Activated naive CD8-positive, alpha-beta T cell treated with anti-CD3 and anti-CD28 coated beads, Interleukin-2, amount 50 U/mL, for 24 hours (primary cell): ENCODE data around the gene RSPH9.

Experiments
- ATAC-seq: fragments of 150-1000 bp; cut with Tn5 transposase; one replicate; pipeline ENCODE4 v1.10.0; 2021
- DNase-seq: peaks from one replicate; pipeline ENCODE4 v3.0.0; 2021
- H3K27ac Mint-ChIP-seq: one replicate; pipeline ENCODE4 v1.8.0; 2021; ENCODE audit warnings: mild to moderate bottlenecking, mixed read lengths
- H3K27me3 Mint-ChIP-seq: one replicate; pipeline ENCODE4 v1.8.0; 2021; ENCODE audit warnings: mixed read lengths
- H3K36me3 Mint-ChIP-seq: one replicate; pipeline ENCODE4 v1.8.0; 2021; ENCODE audit warnings: low read depth, mixed read lengths
- H3K4me1 Mint-ChIP-seq: one replicate; pipeline ENCODE4 v1.8.0; 2021; ENCODE audit warnings: mixed read lengths
- H3K4me3 Mint-ChIP-seq: one replicate; pipeline ENCODE4 v1.8.0; 2021; ENCODE audit warnings: mild to moderate bottlenecking, moderate library complexity, mixed read lengths
- H3K9me3 Mint-ChIP-seq: one replicate; pipeline ENCODE4 v1.8.0; 2021; ENCODE audit warnings: mixed read lengths

Gene RSPH9

DNA sequence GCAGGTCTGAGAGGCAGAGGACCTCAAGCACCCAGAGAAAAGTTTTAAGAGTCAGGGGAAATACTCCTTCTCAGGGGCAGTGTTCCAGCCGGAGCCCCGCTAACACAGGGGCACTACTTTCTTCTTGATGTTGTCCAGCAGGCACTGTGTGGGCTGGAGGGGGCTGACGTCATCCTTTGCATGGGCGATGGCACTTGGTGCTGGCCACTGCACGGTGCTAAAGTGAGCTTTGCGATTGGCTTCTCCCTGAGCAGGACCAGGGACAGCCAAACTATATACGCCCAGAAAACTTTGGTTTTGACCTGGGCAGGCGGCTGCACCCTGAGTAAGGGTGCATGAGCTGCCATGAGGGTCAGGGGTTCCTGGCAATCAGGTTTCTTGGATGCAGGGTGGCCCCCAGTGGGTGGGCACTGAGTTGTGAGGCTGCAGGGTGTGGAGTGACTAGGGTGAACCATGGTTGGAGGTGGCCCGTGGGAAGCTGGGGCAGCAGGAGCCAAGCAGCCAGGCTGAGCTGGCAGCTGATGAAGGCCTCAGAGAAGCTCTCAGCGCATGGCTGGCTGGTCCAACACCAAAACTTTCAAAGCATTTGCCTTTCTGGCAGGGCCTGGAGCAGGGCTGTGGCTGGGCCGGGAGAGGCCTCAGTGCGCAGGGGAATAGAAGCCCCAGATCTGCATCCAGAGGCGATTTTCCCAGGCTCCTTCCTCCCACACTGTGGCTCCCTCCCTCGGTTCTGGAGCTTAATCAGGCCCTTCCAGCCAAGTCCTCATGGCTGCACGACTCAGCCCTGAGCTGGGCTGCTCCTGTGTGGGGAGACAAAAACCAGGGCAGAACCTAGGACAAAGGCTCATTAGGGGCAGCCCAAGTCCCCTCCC, 24.4 kb downstream of the RSPH9 start:
- ATAC-seq (peak; percentile 4), DNase-seq (no peak)
- Mint-ChIP-seq H3K27ac (peak overlapping the region; percentile 84), H3K27me3 (no peaks in the 10 kb centered on the region), H3K36me3 (peaks cover 12% of the 10 kb centered on the region), H3K4me1 (peaks cover 36% of the 10 kb centered on the region), H3K9me3 (no peaks in the 10 kb centered on the region), H3K4me3 (no peak overlapping the region)

DNA sequence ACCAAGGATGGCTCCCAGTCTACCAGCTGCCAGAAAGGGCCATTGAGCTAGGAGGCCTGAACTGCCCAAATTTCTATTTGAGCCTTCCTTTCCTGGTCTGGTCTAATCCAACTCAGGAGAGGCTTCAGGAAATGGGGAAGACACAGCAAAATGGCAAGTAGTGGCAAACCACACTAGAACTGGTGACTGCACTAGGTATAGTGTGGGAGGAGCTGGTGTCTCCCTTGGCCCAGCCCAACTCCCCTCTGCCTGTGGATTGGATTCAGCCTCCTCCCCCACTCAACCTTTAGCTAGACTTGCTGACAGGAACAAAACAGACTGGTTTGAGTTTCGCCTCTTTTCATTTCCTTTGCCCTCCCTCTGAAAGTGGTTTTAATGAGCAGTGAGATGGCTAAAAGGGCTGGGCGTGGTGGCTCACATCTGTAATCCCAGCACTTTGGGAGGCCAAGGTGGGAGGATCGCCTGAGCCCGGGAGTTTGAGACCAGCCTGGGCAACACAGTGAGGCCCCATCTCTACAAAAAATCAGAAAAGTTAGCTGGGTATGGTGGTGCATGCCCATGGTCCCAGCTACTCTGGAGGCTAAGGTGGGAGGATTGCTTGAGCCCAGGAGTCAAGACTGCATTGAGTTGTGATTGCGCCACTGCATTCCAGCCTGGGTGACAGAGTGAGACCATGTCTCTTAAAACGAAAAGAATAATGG, 25.2 kb downstream of the RSPH9 start:
- Mint-ChIP-seq H3K36me3 (peaks cover 20% of the 10 kb centered on the region), H3K27me3 (no peaks in the 10 kb centered on the region), H3K4me3 (no peak overlapping the region), H3K27ac (peak overlapping the region; percentile 84), H3K4me1 (peaks cover 36% of the 10 kb centered on the region), H3K9me3 (no peaks in the 10 kb centered on the region)
- DNase-seq (peak; percentile 47), ATAC-seq (peak; percentile 81)

DNA sequence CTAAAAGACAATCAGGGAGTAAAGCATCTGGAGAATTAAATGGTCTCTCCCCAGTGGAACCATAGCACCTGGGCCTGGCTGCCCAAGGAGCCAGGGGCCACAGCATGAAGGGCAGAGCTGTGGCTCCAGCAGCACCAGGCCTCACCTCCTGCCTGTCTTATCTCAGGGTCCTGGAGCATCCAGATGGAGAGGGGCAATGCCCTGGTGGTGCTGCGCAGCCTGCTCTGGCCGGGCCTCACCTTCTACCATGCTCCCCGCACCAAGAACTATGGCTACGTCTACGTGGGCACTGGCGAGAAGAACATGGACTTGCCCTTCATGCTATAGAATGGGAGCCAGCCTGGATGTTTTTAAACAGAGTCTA, 25.8 kb downstream of the RSPH9 start:
- H3K9me3 Mint-ChIP-seq, result no peaks in the 10 kb centered on the region
- DNase-seq, result no peak
- peaks cover 36% of the 10 kb centered on the region for H3K4me1 Mint-ChIP-seq
- peaks cover 21% of the 10 kb centered on the region for H3K36me3 Mint-ChIP-seq
- H3K27me3 Mint-ChIP-seq, result no peaks in the 10 kb centered on the region
- ATAC-seq, result no peak
- peak overlapping the region; percentile 84 for H3K27ac Mint-ChIP-seq
- H3K4me3 Mint-ChIP-seq, result no peak overlapping the region

DNA sequence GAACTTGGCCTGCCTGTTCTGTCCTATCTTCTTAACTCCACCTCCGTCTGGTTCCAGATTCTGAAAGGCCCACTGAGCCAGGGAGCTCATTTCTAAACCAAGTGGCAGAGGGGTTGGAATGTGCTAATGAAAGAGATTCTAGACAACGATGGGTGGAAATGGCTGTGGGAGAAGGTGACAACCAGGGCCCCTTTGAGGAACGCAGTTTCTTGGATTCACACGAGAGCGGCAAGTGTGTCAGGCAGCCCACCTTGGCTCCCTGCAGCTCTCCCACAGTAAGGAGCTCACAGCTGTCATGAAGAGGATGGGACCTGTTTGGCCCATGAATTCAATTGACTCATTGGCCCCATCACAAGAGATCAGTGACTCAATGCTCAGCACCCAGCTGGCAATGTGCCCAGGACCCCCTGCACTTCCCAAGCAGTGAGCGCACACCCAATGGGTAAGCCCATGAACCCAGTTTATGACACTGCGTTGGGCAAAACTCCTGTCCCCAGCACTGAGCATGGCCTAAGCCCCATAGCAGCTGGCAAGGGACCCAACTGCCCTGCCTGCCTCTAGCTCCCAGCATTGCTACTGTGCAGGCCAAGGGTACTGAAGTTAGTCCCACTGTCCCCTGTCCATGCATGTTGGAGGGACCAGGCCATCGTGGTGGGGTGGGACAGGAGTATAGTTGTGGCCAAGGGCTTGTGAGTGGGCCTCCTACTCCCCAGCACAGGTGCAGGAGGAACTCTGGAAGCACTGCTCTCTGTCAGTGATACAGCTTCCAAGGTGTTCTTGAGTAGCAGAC, 26.4 kb downstream of the RSPH9 start:
- ATAC-seq (no peak), DNase-seq (no peak)
- H3K4me1 Mint-ChIP-seq, result peaks cover 36% of the 10 kb centered on the region
- no peak overlapping the region for H3K4me3 Mint-ChIP-seq
- H3K27ac Mint-ChIP-seq, result peak overlapping the region; percentile 84
- H3K36me3 Mint-ChIP-seq, result peaks cover 21% of the 10 kb centered on the region
- H3K9me3 Mint-ChIP-seq, result no peaks in the 10 kb centered on the region
- H3K27me3 Mint-ChIP-seq, result no peaks in the 10 kb centered on the region

DNA sequence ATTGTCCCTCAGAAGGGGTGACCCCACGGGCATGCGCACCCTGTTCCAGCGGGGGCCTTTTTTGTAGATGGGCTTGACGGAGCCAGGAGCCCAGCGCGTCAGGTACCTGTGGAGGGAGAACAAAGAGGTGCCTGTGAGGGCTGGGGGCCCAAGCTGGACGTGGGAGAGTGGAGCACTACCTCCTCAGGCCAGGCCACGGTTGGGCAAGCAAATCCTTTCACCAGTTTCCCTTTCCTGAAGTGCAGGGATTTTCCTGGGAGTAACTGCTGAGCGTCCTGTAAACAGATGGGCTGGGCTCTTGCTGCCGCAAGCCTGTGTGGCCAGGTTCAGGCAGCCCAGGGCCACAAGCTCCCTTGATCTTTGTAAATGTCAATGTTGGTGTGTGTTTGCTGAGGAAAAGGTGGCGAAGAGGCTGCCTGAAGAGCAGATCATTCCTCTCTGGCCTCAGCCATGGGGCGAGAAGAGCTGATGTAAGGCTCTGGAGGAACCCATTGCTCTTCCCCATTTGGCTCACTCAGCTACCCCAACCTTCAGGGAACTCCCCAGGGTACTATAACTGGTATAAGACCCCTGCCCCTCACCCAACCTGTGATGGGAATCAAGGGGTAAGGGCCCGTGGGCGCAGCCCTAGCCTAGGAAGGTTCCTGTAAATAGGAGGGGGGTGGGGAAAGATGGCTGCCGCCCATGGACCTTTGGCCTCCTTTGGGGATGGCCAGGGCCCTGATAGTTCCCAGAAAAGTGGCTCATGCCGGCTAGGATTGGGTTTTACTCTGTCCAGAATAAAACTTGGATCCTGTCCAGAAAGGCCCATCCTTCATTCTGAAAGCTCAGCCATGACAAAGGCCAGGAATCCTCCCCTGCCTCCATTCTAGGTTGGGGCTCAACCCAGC, 27.2 kb downstream of the RSPH9 start:
- DNase-seq, result no peak
- Mint-ChIP-seq H3K4me3 (no peak overlapping the region), H3K36me3 (peaks cover 21% of the 10 kb centered on the region), H3K27me3 (no peaks in the 10 kb centered on the region), H3K4me1 (peaks cover 34% of the 10 kb centered on the region), H3K9me3 (no peaks in the 10 kb centered on the region), H3K27ac (no peak overlapping the region)
- no peak for ATAC-seq

DNA sequence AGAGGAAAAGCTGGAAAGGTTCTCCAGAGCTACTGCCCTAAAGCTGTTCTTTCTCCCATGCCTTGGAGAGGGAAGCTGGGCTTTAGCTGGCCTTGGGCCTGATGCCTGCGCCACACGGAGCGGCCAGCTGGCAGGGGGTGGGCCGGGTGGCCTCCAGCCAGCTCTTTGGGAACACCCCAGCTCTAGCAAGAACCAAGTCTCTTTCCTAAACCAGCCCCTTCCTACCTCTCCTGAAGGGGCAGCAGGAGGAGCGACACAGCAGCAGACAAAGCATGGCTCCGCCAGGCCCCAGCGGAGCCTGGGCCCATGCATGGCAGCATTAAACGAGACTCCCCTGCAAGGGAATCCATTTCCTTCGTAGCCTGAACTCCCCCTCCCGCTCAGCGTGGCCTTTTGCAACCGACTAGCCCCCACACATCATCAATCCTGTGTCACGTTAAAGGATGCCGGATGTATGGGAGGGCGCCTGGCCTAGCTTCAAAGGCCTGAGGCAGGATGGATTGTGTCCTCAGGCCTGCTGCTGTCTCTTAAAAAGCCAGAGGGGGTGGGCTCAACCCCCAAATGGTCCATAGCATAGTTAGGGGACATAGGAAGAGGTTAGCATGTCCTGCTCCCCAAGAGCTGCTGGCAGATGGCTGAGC, 28.7 kb downstream of the RSPH9 start:
- Mint-ChIP-seq H3K9me3 (no peaks in the 10 kb centered on the region), H3K27ac (no peak overlapping the region), H3K27me3 (no peaks in the 10 kb centered on the region), H3K4me3 (no peak overlapping the region), H3K4me1 (peaks cover 21% of the 10 kb centered on the region), H3K36me3 (peaks cover 30% of the 10 kb centered on the region)
- ATAC-seq (no peak), DNase-seq (no peak)

DNA sequence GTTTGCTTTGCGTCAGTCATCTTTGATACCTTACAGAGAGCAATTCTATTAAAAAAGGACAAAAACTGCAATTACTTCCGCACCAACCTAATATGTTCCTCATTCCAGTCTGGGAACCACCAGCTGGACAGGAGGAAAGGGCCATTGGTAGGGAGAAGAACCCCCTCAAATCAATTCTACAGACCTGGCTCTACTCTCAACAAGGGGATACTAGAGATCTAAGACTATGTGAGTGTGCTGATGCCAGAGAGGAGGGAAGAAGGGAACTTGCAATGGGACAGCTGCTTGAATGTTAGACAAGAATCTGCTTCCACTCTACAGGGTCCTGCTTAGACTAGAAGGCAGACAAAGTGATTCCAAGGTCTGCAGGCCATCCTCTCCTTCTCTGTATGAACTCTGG, 29.5 kb downstream of the RSPH9 start:
- DNase-seq (no peak), ATAC-seq (no peak)
- H3K36me3 Mint-ChIP-seq, result peaks cover 30% of the 10 kb centered on the region
- H3K27ac Mint-ChIP-seq, result no peak overlapping the region
- no peak overlapping the region for H3K4me3 Mint-ChIP-seq
- H3K27me3 Mint-ChIP-seq, result no peaks in the 10 kb centered on the region
- H3K4me1 Mint-ChIP-seq, result peaks cover 14% of the 10 kb centered on the region
- H3K9me3 Mint-ChIP-seq, result no peaks in the 10 kb centered on the region

DNA sequence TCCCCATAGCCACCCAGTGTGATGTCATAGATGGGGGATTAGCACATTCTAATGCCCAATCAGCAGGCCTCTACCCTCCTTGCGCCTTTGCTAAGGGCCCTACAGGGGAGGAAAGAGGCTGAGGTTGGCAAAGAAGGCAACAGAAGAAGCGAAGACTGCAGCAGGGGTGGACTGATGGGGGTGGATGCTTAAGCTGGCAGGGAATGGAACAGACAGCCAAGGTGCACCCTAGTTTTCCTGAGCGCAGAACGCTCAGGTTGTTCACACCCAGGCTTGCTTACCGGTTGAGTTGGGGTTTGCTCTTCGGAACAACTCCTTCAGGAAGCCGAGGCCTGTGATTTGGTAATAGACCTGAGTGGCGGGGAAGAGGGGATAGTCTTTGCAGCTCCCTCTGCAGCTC, 30.1 kb downstream of the RSPH9 start:
- H3K36me3 Mint-ChIP-seq, result peaks cover 30% of the 10 kb centered on the region
- H3K9me3 Mint-ChIP-seq, result no peaks in the 10 kb centered on the region
- H3K27me3 Mint-ChIP-seq, result no peaks in the 10 kb centered on the region
- no peak overlapping the region for H3K27ac Mint-ChIP-seq
- DNase-seq, result no peak
- peaks cover 8% of the 10 kb centered on the region for H3K4me1 Mint-ChIP-seq
- no peak for ATAC-seq
- H3K4me3 Mint-ChIP-seq, result no peak overlapping the region

DNA sequence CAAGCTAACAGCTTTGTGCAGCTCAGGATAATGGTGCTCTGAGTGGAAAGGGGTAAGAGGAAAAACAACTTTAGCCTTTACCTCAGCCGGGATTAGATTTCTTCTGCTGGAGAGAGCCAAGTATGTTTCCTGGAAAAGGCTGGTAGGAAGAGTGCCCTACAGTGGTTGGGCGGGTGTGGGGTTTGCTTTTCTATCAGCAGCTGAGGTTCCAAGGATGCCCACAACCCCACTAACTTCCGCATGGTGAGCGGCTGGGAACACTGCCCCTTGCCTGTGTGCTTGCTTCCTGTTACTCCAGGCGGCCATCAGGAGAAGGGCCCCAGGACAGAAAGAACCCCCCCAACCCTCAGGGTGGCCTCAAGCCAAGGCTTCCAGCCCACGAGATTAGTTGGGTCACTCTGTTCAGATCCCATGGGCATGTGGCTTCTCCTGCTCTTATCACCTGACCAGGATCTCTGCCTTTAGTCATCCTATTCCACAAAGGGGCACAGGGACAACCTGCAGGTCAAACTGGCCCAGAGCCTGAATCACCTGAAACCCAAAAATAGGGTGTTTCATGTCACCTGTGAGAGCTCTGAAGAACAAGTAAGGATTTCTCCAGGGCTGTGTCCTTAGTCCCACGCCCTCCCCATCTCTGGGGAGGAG, 32.2 kb downstream of the RSPH9 start:
- Mint-ChIP-seq H3K27me3 (no peaks in the 10 kb centered on the region), H3K9me3 (no peaks in the 10 kb centered on the region), H3K4me1 (no peaks in the 10 kb centered on the region), H3K4me3 (no peak overlapping the region), H3K36me3 (peaks cover 32% of the 10 kb centered on the region), H3K27ac (no peak overlapping the region)
- DNase-seq (no peak), ATAC-seq (no peak)

DNA sequence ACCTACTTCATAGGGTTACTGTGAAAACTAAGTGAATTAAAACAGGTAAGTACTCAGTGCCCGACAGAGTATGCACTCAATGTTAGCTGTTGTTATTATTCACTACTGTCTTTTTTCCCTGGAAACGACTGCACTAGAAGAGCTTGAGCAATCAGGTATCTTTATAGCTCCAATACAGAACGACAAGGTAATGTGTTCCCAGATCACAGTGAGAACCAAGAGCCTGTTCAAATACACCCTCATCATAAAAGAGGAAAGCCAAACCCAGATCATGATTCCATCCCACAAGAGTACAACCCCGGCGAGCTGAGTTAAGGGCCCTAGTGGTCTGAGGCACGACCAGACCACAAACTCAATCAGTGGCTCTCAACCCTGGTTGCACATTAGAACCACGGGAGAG, 32.9 kb downstream of the RSPH9 start:
- Mint-ChIP-seq H3K9me3 (no peaks in the 10 kb centered on the region), H3K36me3 (peaks cover 34% of the 10 kb centered on the region), H3K4me3 (no peak overlapping the region), H3K27me3 (no peaks in the 10 kb centered on the region), H3K4me1 (no peaks in the 10 kb centered on the region), H3K27ac (no peak overlapping the region)
- DNase-seq (no peak), ATAC-seq (no peak)

DNA sequence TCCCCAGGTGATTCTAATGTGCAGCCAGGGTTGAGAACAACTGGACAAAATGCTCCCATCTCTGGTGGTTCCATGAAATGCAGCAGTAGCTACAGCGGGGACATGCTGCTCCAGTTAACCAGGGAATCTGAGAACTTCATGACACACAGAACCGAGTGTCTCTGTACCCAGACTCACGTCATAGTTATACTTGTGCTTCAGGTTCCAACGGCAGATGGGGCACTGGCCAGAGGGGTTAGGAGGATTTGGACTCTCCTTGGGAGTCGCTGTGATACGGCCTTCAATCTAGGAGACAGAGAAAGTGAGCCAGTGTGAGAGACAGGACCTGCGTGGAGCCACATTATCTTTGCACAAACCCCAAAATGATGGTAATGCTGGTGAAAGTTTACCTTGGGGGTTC, 33.5 kb downstream of the RSPH9 start:
- Mint-ChIP-seq H3K4me1 (peaks cover 4% of the 10 kb centered on the region), H3K36me3 (peaks cover 32% of the 10 kb centered on the region), H3K27ac (no peak overlapping the region), H3K27me3 (no peaks in the 10 kb centered on the region), H3K4me3 (no peak overlapping the region), H3K9me3 (no peaks in the 10 kb centered on the region)
- no peak for DNase-seq
- no peak for ATAC-seq

DNA sequence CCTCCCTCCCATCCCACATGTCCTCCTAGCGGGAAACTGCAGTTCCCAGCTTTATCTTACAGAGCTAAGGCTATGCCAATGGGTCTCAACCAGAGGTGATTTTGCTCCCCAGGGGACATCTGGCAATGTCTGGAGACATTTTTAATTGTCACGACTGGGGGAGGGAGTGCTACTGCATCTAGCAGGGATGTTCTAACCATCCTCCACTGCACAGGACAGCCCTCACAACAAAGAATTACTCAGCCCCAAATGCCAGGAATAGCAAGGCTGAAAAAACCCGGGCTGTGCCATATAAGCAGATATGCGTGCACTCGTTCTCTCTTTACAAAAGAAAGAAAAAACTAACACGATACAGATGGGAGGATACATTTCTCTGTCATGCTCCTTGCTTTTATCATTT, 34.2 kb downstream of the RSPH9 start:
- Mint-ChIP-seq H3K9me3 (no peaks in the 10 kb centered on the region), H3K27ac (no peak overlapping the region), H3K36me3 (peaks cover 32% of the 10 kb centered on the region), H3K4me1 (peaks cover 10% of the 10 kb centered on the region), H3K27me3 (no peaks in the 10 kb centered on the region), H3K4me3 (no peak overlapping the region)
- DNase-seq, result no peak
- ATAC-seq, result no peak
